Neural crest cell (in vitro differentiated cells): ENCODE measurements around the gene MYOM1. TPM values are rescaled to one million over a fixed set of nuclear protein-coding genes. Genes with fewer than 3 reads are reported as not detected.

Experiments
- DNase-seq: peaks from one replicate; pipeline ENCODE4 v3.0.0; 2021; ENCODE audit warnings: low read depth, mixed read lengths, low spot score
- H3K27ac Mint-ChIP-seq: one replicate; pipeline ENCODE4 v1.8.0; 2021; ENCODE audit warnings: mild to moderate bottlenecking, mixed read lengths; ENCODE audit not compliant: unreplicated experiment
- H3K27me3 Mint-ChIP-seq: 2 replicates; pipeline ENCODE4 v1.8.0; 2021; ENCODE audit warnings: low read depth, mild to moderate bottlenecking, mixed read lengths
- H3K36me3 Mint-ChIP-seq: 2 replicates; pipeline ENCODE4 v1.8.0; 2021; ENCODE audit warnings: low read depth, mild to moderate bottlenecking, mixed read lengths
- H3K4me1 Mint-ChIP-seq: 2 replicates; pipeline ENCODE4 v1.8.0; 2021; ENCODE audit warnings: mixed read lengths
- H3K4me3 Mint-ChIP-seq: one replicate; pipeline ENCODE4 v1.8.0; 2021; ENCODE audit warnings: mild to moderate bottlenecking, mixed read lengths
- H3K9me3 Mint-ChIP-seq: 2 replicates; pipeline ENCODE4 v1.8.0; 2021; ENCODE audit warnings: mixed read lengths
- CTCF ChIP-seq: fragments of 200-600 bp; sonication (generic); conservative IDR thresholded peaks from 2 replicates; pipeline ENCODE4 v1.5.0; 2021; ENCODE audit warnings: antibody characterized with exemption, mild to moderate bottlenecking
- total RNA-seq: library from RNA; stranded (reverse); gene quantifications from 2 replicates; pipeline ENCODE4 v1.2.1, GENCODE V29; 2021

MYOM1 gene
- total RNA-seq, 1 donor from 2014 or later = 0.89 TPM

DNA sequence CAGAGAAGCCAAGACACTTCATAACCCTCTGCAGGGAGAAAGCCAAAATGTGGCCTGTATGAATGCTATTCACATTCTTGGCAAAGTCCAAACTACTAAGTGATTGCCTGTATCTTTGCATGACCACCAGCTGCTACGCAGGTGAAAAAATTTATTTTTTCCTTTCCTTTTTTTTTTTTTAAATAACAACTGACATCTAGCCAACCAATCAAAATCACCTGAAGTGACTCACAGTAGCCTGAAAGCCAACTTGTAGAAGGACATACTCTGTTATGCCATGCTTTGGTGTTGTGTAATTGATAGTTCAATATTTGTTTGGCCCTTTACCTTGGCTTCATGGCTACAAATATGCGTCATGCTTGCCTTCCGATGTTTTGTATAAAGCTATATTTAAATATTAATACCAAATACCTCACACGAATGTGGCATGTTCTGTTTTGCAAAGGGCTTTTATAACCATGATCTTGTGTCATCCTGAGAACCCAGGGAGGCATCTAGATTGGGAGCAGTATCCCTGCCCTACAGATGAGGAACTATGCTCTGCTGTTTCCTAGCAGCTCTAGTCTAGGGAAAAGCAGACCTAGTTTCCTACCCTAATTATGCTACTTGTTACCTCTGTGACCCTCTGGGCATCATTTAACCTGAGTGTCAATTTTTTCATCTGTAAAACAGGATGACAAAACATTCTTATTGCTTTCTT, 102.1 kb downstream of the MYOM1 start:
- Mint-ChIP-seq H3K4me1 (no peaks in the 10 kb centered on the region), H3K9me3 (no peaks in the 10 kb centered on the region), H3K4me3 (no peak overlapping the region), H3K27me3 (no peaks in the 10 kb centered on the region), H3K27ac (no peak overlapping the region), H3K36me3 (no peaks in the 10 kb centered on the region)
- DNase-seq = no peak
- TF ChIP-seq CTCF = no peak

- Mint-ChIP-seq H3K4me3 (no peak overlapping the region), H3K27me3 (no peaks in the 10 kb centered on the region), H3K27ac (no peak overlapping the region), H3K4me1 (peaks cover 15% of the 10 kb centered on the region), H3K9me3 (no peaks in the 10 kb centered on the region), H3K36me3 (no peaks in the 10 kb centered on the region)
- DNase-seq = no peak
- no peak for TF ChIP-seq CTCF
Observed at GRCh38 chr18:3115447-3116030, 104.2 kb downstream of the MYOM1 start.

DNA sequence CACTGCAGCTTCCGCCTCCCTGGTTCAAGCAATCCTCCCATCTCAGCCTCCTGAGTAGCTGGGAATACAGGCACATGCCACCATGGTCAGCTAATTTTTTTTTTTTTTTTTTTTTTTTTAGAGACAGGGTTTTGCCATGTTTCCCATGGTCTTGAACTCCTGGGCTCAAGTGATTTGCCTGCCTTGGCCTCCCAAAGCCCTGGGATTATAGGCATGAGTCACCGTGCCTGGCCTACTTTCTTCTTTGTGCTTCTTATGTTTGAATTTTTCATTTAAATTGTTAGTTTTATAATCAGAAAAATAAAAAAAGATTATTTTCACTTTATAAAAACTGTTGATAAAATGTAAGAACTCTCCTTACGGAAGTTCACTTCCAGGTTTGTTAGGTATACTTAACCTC, 105.3 kb downstream of the MYOM1 start:
- peaks cover 15% of the 10 kb centered on the region for H3K4me1 Mint-ChIP-seq
- TF ChIP-seq CTCF = no peak
- no peak overlapping the region for H3K4me3 Mint-ChIP-seq
- no peaks in the 10 kb centered on the region for H3K9me3 Mint-ChIP-seq
- no peak for DNase-seq
- H3K36me3 Mint-ChIP-seq = no peaks in the 10 kb centered on the region
- no peaks in the 10 kb centered on the region for H3K27me3 Mint-ChIP-seq
- no peak overlapping the region for H3K27ac Mint-ChIP-seq

DNA sequence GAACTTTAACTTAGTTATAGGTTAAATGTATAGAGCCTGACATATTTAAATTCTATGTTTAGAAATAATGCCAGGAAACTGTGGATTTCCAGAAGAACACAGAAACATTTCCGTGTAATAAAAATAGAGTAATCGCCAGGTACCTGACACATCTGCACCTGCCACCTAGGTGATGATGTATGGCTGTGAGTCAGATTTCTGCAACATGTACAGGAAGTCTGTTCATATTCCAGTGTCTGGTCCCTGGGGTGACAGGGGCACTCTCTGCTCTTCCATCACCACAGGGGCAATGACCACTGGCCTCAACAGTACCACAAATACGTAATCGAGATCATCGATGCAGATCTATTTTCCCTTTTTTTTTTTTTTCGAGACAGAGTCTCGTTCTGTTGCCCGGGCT, 105.7 kb downstream of the MYOM1 start:
- Mint-ChIP-seq H3K4me3 (no peak overlapping the region), H3K27ac (no peak overlapping the region), H3K36me3 (no peaks in the 10 kb centered on the region), H3K4me1 (peaks cover 15% of the 10 kb centered on the region), H3K27me3 (no peaks in the 10 kb centered on the region), H3K9me3 (no peaks in the 10 kb centered on the region)
- TF ChIP-seq CTCF = no peak
- no peak for DNase-seq

GRCh38 chr18:3111523-3112240, 108.1 kb downstream of the MYOM1 start:
- TF ChIP-seq CTCF = no peak
- Mint-ChIP-seq H3K27ac (no peak overlapping the region), H3K4me3 (peak overlapping the region; percentile 31), H3K36me3 (no peaks in the 10 kb centered on the region), H3K9me3 (no peaks in the 10 kb centered on the region), H3K27me3 (no peaks in the 10 kb centered on the region), H3K4me1 (peaks cover 15% of the 10 kb centered on the region)
- no peak for DNase-seq
